HEK293 (cell line): Measurements from ENCODE around the gene PPIC.

Source experiments
- CTCF ChIA-PET: fragments of 350-600 bp; formaldehyde crosslinking; extraction: SDS; loops from one replicate; lab custom pipeline; 2021; ENCODE audit warnings: antibody characterized with exemption; lab: Yijun Ruan, JAX
- POLR2A ChIA-PET: fragments of 300-600 bp; formaldehyde crosslinking; extraction: SDS; loops from one replicate; lab custom pipeline; 2020; ENCODE audit warnings: antibody characterized with exemption, inconsistent platforms; lab: Yijun Ruan, JAX
- H3K27ac ChIP-seq: fragments of 200-500 bp; sonication (Bioruptor generic); 2 replicates; pipeline ENCODE4 v1.5.1; 2014; ENCODE audit warnings: low read depth, low read length, control low read depth, inconsistent platforms; ENCODE audit errors: extremely low read depth
- H3K36me3 ChIP-seq, 2 experiments: fragments of 200-500 bp in 1 of 2; sonication (Bioruptor generic) in 1 of 2; 1 replicate in 1 of 2; 2 replicates in 1 of 2; pipeline ENCODE4 v1.5.1; 2014 to 2017; ENCODE audit warnings: inconsistent platforms in 2 of 2, low read length in 2 of 2; ENCODE audit not compliant: control insufficient read depth in 2 of 2, insufficient read depth in 1 of 2
- H3K4me1 ChIP-seq: fragments of 200-500 bp; sonication (Bioruptor generic); 2 replicates; pipeline ENCODE4 v1.5.1; 2014; ENCODE audit warnings: mild to moderate bottlenecking, low read length, inconsistent platforms; ENCODE audit not compliant: control insufficient read depth, insufficient read depth
- H3K4me3 ChIP-seq: 2 replicates; pipeline ENCODE4 v1.5.1; 2011; ENCODE audit warnings: low read depth, mild to moderate bottlenecking, control low read depth, low read length, moderate library complexity
- H3K9me3 ChIP-seq: fragments of 200-500 bp; sonication (Bioruptor generic); 2 replicates; pipeline ENCODE4 v1.5.1; 2014; ENCODE audit warnings: low read depth, low read length, inconsistent platforms; ENCODE audit not compliant: control insufficient read depth, insufficient read depth
- FEZF1 ChIP-seq: fragments of 450-650 bp; formaldehyde crosslinking; IDR thresholded peaks from 2 replicates; pipeline ENCODE4 v1.5.1; 2016; ENCODE audit warnings: missing biosample characterization, missing genetic modification characterization
- KLF10 ChIP-seq: fragments of 450-650 bp; IDR thresholded peaks from 2 replicates; pipeline ENCODE4 v1.5.1; 2018; ENCODE audit warnings: missing biosample characterization, mild to moderate bottlenecking, missing genetic modification characterization
- REPIN1 ChIP-seq: fragments of 450-650 bp; formaldehyde crosslinking; IDR thresholded peaks from 2 replicates; pipeline ENCODE4 v1.5.1; 2017; ENCODE audit warnings: missing biosample characterization, missing genetic modification characterization, low read depth
- SCRT2 ChIP-seq: fragments of 450-650 bp; formaldehyde crosslinking; IDR thresholded peaks from 2 replicates; pipeline ENCODE4 v1.5.1; 2016; ENCODE audit warnings: missing biosample characterization, missing genetic modification characterization
- SP3 ChIP-seq: fragments of 450-650 bp; formaldehyde crosslinking; IDR thresholded peaks from 2 replicates; pipeline ENCODE4 v1.5.1; 2016; ENCODE audit warnings: missing biosample characterization, missing genetic modification characterization
- SP7 ChIP-seq: fragments of 450-650 bp; formaldehyde crosslinking; IDR thresholded peaks from 2 replicates; pipeline ENCODE4 v1.5.1; 2016; ENCODE audit warnings: missing biosample characterization, missing genetic modification characterization
- TCF7L2 ChIP-seq: IDR thresholded peaks from 2 replicates; pipeline ENCODE4 v1.6.1; 2011; ENCODE audit warnings: low read depth, mild to moderate bottlenecking, inconsistent platforms, low read length, moderate library complexity, borderline replicate concordance
- ZBTB48 ChIP-seq: fragments of 450-650 bp; formaldehyde crosslinking; IDR thresholded peaks from 2 replicates; pipeline ENCODE4 v1.5.1; 2016; ENCODE audit warnings: missing biosample characterization, missing genetic modification characterization
- ZNF133 ChIP-seq: fragments of 450-650 bp; formaldehyde crosslinking; IDR thresholded peaks from 2 replicates; pipeline ENCODE4 v1.5.1; 2016; ENCODE audit warnings: missing biosample characterization, missing genetic modification characterization
- ZNF140 ChIP-seq: fragments of 450-650 bp; formaldehyde crosslinking; IDR thresholded peaks from 2 replicates; pipeline ENCODE4 v1.5.1; 2016; ENCODE audit warnings: missing biosample characterization, missing genetic modification characterization
- ZNF169 ChIP-seq: fragments of 450-650 bp; formaldehyde crosslinking; IDR thresholded peaks from 2 replicates; pipeline ENCODE4 v1.5.1; 2016; ENCODE audit warnings: missing biosample characterization, missing genetic modification characterization
- ZNF175 ChIP-seq: fragments of 450-650 bp; formaldehyde crosslinking; IDR thresholded peaks from 2 replicates; pipeline ENCODE4 v1.5.1; 2016; ENCODE audit warnings: missing biosample characterization, missing genetic modification characterization
- ZNF221 ChIP-seq: fragments of 450-650 bp; formaldehyde crosslinking; IDR thresholded peaks from 2 replicates; pipeline ENCODE4 v1.5.1; 2017; ENCODE audit warnings: missing biosample characterization, missing genetic modification characterization, borderline replicate concordance
- ZNF24 ChIP-seq: fragments of 450-650 bp; formaldehyde crosslinking; IDR thresholded peaks from 2 replicates; pipeline ENCODE4 v1.5.1; 2016; ENCODE audit warnings: missing biosample characterization, missing genetic modification characterization
- ZNF266 ChIP-seq: fragments of 450-650 bp; formaldehyde crosslinking; IDR thresholded peaks from 2 replicates; pipeline ENCODE4 v1.5.1; 2016; ENCODE audit warnings: missing biosample characterization, missing genetic modification characterization, low read depth
- ZNF549 ChIP-seq: fragments of 450-650 bp; IDR thresholded peaks from 2 replicates; pipeline ENCODE4 v1.5.1; 2018; ENCODE audit warnings: missing biosample characterization, missing genetic modification characterization, mild to moderate bottlenecking, inconsistent platforms, moderate library complexity
- ZNF561 ChIP-seq: fragments of 450-650 bp; IDR thresholded peaks from 2 replicates; pipeline ENCODE4 v1.5.1; 2018; ENCODE audit warnings: missing biosample characterization, missing genetic modification characterization, borderline replicate concordance
- ZNF610 ChIP-seq: fragments of 450-650 bp; formaldehyde crosslinking; IDR thresholded peaks from 2 replicates; pipeline ENCODE4 v1.5.1; 2016; ENCODE audit warnings: missing biosample characterization, missing genetic modification characterization, borderline replicate concordance
- ZNF707 ChIP-seq: fragments of 450-650 bp; formaldehyde crosslinking; IDR thresholded peaks from 2 replicates; pipeline ENCODE4 v1.5.1; 2016; ENCODE audit warnings: missing biosample characterization, missing genetic modification characterization
- ZNF776 ChIP-seq: fragments of 450-650 bp; formaldehyde crosslinking; IDR thresholded peaks from 2 replicates; pipeline ENCODE4 v1.5.0; 2017; ENCODE audit warnings: missing biosample characterization, missing genetic modification characterization, borderline replicate concordance
- ZNF843 ChIP-seq: fragments of 450-650 bp; formaldehyde crosslinking; IDR thresholded peaks from 2 replicates; pipeline ENCODE4 v1.5.1; 2016; ENCODE audit warnings: missing biosample characterization, missing genetic modification characterization
- TF ChIP-seq, protein P1 (sequence below): fragments of 450-650 bp; formaldehyde crosslinking; IDR thresholded peaks from 2 replicates; pipeline ENCODE4 v1.5.1; 2016; ENCODE audit warnings: missing biosample characterization, missing genetic modification characterization
- TF ChIP-seq, protein P2 (sequence below): fragments of 450-650 bp; formaldehyde crosslinking; IDR thresholded peaks from 2 replicates; pipeline ENCODE4 v1.5.1; 2016; ENCODE audit warnings: missing biosample characterization, missing genetic modification characterization
- TF ChIP-seq, protein P3 (sequence below): fragments of 450-650 bp; formaldehyde crosslinking; IDR thresholded peaks from 2 replicates; pipeline ENCODE4 v1.5.1; 2017; ENCODE audit warnings: missing biosample characterization, missing genetic modification characterization

Gene PPIC

DNA sequence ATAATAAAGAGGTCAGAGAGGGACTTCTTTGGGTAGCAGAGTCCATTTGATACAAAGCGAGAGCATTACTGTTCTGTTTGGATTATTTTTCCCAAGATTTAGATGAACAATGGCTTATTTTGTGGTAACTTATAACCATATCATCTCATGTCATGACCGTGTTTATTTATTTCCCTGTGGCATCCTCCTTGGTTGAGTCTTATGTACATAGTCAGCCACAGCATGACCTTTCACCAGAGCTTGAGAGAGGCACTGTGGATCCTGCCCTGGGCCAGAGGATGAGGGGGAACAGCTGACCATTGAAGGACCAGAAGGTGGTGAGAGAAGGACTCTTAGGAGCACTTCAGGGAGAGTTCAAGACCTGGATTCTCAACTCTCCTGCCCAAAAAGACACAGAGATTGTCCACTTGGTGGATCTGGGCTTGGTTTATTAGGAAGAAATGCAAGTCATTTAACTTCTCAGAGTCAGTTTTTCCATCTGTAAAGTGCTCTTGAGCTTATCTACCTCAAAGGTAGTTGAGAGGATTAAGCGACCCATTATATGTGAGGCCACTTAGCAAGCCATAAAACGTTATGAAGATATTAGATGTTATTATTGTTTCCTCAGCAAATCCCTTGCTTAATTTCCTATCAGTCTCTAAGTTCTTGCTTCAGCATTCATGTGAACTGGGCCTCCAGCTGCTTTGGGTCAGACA, 51.4 kb downstream of the PPIC start:
- TF ChIP-seq ZNF169 = no peak
- TF ChIP-seq ZNF843 (tag by site-specific recombination) = 0 out of 2 replicates have a peak, but pooled peaks have one; percentile 34
- TF ChIP-seq ZNF561 = no peak
- TF ChIP-seq ZNF707 (tag by site-specific recombination) = no peak
- no peak for TF ChIP-seq ZNF221 (tag by site-specific recombination)
- no peak for TF ChIP-seq ZNF133 (tag by site-specific recombination)
- TF ChIP-seq ZNF24 = no peak
- no peak for TF ChIP-seq ZBTB48 (tag by site-specific recombination)
- no peak for TF ChIP-seq SP7
- no peak for TF ChIP-seq ZNF610 (tag by site-specific recombination)
- no peak for TF ChIP-seq SP3
- TF ChIP-seq TCF7L2 = no peak
- no peak for TF ChIP-seq ZNF140 (tag by site-specific recombination)
- TF ChIP-seq, protein P1, sequence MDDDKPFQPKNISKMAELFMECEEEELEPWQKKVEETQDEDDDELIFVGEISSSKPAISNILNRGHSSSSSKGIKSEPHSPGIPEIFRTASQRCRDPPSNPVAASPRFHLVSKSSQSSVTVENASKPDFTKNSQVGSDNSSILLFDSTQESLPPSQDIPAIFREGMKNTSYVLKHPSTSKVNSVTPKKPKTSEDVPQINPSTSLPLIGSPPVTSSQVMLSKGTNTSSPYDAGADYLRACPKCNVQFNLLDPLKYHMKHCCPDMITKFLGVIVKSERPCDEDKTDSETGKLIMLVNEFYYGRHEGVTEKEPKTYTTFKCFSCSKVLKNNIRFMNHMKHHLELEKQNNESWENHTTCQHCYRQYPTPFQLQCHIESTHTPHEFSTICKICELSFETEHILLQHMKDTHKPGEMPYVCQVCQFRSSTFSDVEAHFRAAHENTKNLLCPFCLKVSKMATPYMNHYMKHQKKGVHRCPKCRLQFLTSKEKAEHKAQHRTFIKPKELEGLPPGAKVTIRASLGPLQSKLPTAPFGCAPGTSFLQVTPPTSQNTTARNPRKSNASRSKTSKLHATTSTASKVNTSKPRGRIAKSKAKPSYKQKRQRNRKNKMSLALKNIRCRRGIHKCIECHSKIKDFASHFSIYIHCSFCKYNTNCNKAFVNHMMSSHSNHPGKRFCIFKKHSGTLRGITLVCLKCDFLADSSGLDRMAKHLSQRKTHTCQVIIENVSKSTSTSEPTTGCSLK (tag by site-specific recombination) = no peak
- TF ChIP-seq ZNF266 = no peak
- no peak for TF ChIP-seq ZNF549 (tag by site-specific recombination)
- no peak for TF ChIP-seq ZNF175
- TF ChIP-seq ZNF776 (tag by site-specific recombination) = no peak
- TF ChIP-seq SCRT2 (tag by site-specific recombination) = 0 out of 2 replicates have a peak, but pooled peaks have one; percentile 49
- no peak for TF ChIP-seq KLF10 (tag by site-specific recombination)
- TF ChIP-seq FEZF1 (tag by site-specific recombination) = peak; percentile 65
- TF ChIP-seq, protein P2, sequence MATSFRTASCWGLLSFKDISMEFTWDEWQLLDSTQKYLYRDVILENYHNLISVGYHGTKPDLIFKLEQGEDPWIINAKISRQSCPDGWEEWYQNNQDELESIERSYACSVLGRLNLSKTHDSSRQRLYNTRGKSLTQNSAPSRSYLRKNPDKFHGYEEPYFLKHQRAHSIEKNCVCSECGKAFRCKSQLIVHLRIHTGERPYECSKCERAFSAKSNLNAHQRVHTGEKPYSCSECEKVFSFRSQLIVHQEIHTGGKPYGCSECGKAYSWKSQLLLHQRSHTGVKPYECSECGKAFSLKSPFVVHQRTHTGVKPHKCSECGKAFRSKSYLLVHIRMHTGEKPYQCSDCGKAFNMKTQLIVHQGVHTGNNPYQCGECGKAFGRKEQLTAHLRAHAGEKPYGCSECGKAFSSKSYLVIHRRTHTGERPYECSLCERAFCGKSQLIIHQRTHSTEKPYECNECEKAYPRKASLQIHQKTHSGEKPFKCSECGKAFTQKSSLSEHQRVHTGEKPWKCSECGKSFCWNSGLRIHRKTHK (tag by site-specific recombination) = no peak
- TF ChIP-seq, protein P3, sequence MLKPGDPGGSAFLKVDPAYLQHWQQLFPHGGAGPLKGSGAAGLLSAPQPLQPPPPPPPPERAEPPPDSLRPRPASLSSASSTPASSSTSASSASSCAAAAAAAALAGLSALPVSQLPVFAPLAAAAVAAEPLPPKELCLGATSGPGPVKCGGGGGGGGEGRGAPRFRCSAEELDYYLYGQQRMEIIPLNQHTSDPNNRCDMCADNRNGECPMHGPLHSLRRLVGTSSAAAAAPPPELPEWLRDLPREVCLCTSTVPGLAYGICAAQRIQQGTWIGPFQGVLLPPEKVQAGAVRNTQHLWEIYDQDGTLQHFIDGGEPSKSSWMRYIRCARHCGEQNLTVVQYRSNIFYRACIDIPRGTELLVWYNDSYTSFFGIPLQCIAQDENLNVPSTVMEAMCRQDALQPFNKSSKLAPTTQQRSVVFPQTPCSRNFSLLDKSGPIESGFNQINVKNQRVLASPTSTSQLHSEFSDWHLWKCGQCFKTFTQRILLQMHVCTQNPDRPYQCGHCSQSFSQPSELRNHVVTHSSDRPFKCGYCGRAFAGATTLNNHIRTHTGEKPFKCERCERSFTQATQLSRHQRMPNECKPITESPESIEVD (tag by site-specific recombination) = peak; percentile 62; the same call in 1 of the 2 replicates
- no peak for TF ChIP-seq REPIN1
- no peak overlapping the region for H3K4me3 ChIP-seq
- POLR2A ChIA-PET = no interaction called here
- CTCF ChIA-PET = interaction anchor here (0.6 kb wide), 1 partner anchor 916 kb away, joined by 3 read pairs; no protein-coding TSS in a partner anchor
- no peaks in the 10 kb centered on the region for H3K36me3 ChIP-seq
- no peak overlapping the region for H3K27ac ChIP-seq
- no peaks in the 10 kb centered on the region for H3K4me1 ChIP-seq
- no peaks in the 10 kb centered on the region for H3K9me3 ChIP-seq
